ENCODE measurements around the gene C12orf56.
"Not testable (repeated sequence)": the region's sequence is repeated elsewhere in the genome, so short reads cannot be mapped to it uniquely, and the experiment has no call there.

The C12orf56 gene

GRCh38 chr12:64332938-64333337 is 57.6 kb downstream of the C12orf56 start:
- in situ Hi-C loops (cut with MboI; ENCODE audit: low pct_unique_long_range_greater_than_20kb, low sequenced_read_pairs, unreplicated experiment): no loop called here
- TF ChIP-seq CTCF (IDR thresholded peaks at IDR 0.05; ENCODE audit: extremely low read depth, insufficient read depth, missing control alignments): no peak
- DNase-seq (ENCODE audit: low spot score): no peak

- no peak for TF ChIP-seq CTCF (IDR thresholded peaks at IDR 0.05; ENCODE audit: extremely low read depth, insufficient read depth, missing control alignments)
- no peak for DNase-seq (ENCODE audit: low spot score)
- in situ Hi-C loops (cut with MboI; ENCODE audit: low pct_unique_long_range_greater_than_20kb, low sequenced_read_pairs, unreplicated experiment): no loop called here
These were observed 58.3 kb downstream of the C12orf56 start for GRCh38 chr12:64332296-64332695.

- DNase-seq (ENCODE audit: low spot score); in situ Hi-C loops (cut with MboI; ENCODE audit: low pct_unique_long_range_greater_than_20kb, low sequenced_read_pairs, unreplicated experiment): not testable (repeated sequence)
These were observed 61.4 kb downstream of the C12orf56 start for GRCh38 chr12:64329031-64329710.

- TF ChIP-seq CTCF (IDR thresholded peaks at IDR 0.05; ENCODE audit: extremely low read depth, insufficient read depth, missing control alignments): no peak
- no peak for DNase-seq (ENCODE audit: low spot score)
- in situ Hi-C loops (cut with MboI; ENCODE audit: low pct_unique_long_range_greater_than_20kb, low sequenced_read_pairs, unreplicated experiment): no loop called here
These were observed 65.5 kb downstream of the C12orf56 start for GRCh38 chr12:64325055-64325454.

GRCh38 chr12:64323476-64324225 is 66.9 kb downstream of the C12orf56 start:
- DNase-seq (ENCODE audit: low spot score): no peak
- in situ Hi-C loops (cut with MboI; ENCODE audit: low pct_unique_long_range_greater_than_20kb, low sequenced_read_pairs, unreplicated experiment): no loop called here
- no peak for TF ChIP-seq CTCF (IDR thresholded peaks at IDR 0.05; ENCODE audit: extremely low read depth, insufficient read depth, missing control alignments)

GRCh38 chr12:64323006-64323405 is 67.6 kb downstream of the C12orf56 start:
- DNase-seq (ENCODE audit: low spot score): no peak
- TF ChIP-seq CTCF (IDR thresholded peaks at IDR 0.05; ENCODE audit: extremely low read depth, insufficient read depth, missing control alignments): no peak
- in situ Hi-C loops (cut with MboI; ENCODE audit: low pct_unique_long_range_greater_than_20kb, low sequenced_read_pairs, unreplicated experiment): no loop called here

GRCh38 chr12:64320611-64321010 is 69.9 kb downstream of the C12orf56 start:
- in situ Hi-C loops (cut with MboI; ENCODE audit: low pct_unique_long_range_greater_than_20kb, low sequenced_read_pairs, unreplicated experiment): no loop called here
- DNase-seq (ENCODE audit: low spot score): no peak
- TF ChIP-seq CTCF (IDR thresholded peaks at IDR 0.05; ENCODE audit: extremely low read depth, insufficient read depth, missing control alignments): no peak

- in situ Hi-C loops (cut with MboI; ENCODE audit: low pct_unique_long_range_greater_than_20kb, low sequenced_read_pairs, unreplicated experiment); DNase-seq (ENCODE audit: low spot score): not testable (repeated sequence)
These were observed 70.9 kb downstream of the C12orf56 start for GRCh38 chr12:64319540-64320225.
